ENCODE data around the gene PLXNC1.
"Not testable (repeated sequence)": the region's sequence is repeated elsewhere in the genome, so short reads cannot be mapped to it uniquely, and the experiment has no call there.

Gene PLXNC1

DNA sequence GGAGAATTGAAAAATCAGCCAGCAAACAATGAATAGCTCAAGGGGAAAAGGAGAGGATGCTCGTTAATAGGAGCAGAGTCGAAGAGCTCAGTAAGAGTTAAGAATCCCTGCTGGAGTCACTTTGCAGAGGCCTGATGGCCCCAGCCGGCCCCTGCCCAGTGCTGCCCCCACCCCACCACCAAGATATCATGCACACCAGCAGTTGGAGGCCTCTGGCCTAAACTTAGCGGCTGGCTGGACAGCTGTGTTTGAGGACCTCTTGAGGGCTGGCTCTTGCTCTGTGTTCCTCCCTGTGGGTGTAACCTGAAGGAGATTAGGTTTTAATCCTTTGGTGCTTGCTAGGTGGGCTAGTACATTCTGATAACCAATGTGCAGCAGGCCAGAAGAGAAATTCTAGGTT lies 142.0 kb downstream of the PLXNC1 start:
- no peak for DNase-seq (ENCODE audit: low spot score)

DNA sequence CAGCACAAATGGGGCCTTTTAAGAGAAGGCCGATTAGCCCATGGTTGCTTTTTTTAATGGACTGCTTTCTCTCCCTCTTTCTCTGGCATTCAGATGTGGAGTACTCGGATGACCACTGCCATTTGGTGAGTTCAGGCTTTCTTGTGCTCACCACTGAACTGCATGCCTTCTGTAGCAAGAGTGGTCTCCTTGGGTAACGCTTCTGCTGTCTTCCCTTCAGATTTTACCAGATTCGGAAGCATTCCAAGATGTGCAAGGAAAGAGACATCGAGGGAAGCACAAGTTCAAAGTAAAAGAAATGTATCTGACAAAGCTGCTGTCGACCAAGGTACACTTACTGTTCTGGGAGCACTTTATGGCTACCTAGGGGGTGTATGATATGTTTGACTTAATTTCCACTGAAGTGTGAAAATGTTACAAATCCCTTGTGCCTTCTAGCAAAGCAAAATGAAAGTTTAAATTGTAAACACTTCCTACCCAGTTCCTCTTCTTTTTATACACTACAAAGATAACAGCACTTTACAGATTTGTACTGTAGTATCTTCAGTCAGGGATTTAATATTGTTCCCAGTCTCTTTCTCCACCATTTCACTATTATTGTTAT lies 148.8 kb downstream of the PLXNC1 start:
- no peak for DNase-seq (ENCODE audit: low spot score)

DNA sequence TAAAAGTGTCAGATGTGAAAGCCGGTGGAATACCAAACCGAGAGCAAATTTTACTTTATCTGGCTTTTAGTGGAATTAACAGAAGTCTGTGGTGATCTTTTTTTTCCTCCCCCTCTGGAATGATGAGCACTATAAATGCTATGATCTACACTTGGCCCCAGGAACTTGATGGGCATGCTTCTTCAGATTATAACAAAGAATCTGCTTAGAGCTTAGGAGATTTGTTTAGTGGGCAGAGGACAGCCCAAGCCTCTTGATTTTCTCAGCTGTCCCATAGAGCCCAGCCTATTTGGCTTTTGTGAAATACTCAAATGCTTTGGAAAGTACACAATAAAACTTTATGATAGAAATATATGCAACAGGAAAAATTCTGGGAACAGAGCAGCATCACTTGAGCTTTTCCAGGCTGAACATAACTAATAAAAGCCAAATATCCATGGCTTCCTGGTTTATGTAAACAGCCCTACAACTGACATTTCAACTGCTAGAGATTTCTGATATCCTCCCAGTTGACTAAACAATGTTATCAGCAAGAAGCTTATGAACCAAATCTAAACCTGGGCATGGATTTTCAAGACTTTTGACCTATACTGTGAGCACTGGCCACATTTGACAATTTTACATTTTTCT lies 149.6 kb downstream of the PLXNC1 start:
- no peak for DNase-seq (ENCODE audit: low spot score)

DNA sequence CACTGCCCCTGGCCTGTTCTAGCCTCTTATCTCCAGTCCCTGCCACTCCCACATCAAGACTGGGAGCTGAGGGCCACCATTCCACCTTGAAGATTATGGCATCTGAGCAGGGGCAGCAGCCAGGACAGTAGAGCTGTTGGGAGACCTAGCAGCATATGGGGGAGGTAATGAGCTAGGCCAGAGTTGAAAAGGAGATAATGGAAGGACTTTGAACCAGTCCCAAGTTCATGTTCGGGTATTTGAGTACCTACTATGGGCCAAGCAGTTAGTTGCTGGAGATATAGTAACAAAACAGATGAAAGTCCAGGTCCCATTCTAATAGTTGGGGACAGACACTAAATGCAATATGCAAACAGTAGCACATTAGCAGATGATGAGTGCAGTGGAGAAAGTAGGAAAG lies 151.5 kb downstream of the PLXNC1 start:
- DNase-seq (ENCODE audit: low spot score) = no peak

DNA sequence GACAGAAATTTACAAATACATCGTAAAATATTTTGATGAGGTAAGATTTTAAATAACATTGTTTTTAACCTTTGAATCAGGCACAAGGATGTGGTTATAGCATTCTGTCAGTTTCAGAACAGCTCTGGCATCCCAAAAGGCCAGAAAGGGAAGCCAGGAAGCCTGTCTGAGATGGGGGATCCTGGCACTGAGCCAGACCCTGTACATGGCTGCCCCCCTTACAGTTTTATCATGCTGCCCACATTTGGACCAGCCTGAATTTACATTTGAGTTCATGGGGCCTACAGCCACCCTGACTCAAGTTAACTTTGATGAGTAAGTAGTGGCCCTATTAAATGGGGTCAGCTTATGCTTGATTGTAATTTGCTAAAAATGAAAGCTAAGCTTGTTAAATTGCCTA lies 155.6 kb downstream of the PLXNC1 start:
- DNase-seq (ENCODE audit: low spot score) = no peak

DNA sequence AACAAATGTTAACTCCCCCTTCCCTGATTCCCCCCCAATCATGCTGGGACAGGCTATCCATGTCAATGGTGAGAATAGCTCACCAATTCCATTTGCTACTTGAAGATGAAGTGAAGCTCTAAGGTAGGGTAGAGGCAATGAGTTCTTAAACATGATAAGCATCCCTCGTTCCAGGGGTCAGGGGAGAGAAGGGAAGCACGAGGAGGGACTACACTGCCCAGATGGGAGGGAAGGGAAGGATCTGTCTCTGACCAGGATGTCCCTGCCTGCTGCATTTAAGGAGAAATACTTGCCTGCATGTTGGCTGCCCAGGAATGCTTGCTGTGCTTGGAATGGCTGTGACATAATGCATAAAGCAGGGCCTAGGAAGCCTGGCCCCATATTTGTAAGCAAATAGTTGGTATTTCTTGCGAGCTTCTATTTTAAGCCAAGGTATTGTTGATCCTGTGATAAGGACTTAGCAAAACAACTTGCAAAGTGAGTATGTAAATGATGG lies 156.2 kb downstream of the PLXNC1 start:
- DNase-seq (ENCODE audit: low spot score) = no peak

DNA sequence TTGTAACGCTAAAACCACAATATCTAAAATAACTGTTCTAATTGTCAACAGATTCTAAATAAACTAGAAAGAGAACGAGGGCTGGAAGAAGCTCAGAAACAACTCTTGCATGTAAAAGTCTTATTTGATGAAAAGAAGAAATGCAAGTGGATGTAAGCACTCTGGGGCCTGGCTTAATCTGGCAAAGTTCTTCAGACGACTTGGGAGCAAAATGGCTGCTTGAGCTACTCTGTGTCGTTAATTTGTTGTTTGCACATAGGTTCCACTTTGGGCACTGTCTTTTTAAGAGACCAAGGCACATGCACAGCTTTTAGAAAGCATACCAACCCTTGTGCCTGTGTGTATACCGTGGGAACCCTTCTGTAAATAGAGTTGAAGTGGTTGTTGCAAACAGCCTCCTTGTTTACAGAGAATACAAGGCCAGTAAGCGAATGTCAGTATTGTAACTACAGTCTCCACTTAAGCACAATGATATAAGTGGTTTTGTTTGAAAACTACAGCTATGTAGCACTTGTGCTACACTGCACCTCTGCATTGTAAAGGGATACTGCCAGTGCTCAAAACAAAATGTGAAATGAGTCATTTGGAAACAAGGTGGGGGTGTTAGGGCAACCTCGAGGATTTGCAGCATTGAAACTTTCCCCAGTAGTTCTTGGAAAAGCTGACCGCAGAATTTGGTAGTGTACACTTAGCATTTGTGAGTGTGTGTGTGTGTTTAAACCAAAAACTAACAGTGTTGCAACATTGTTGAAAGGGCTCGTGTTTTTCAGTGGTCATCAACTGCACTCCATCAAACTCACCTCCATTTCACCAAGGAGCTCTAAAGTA lies 157.0 kb downstream of the PLXNC1 start:
- DNase-seq (ENCODE audit: low spot score) = no peak

DNA sequence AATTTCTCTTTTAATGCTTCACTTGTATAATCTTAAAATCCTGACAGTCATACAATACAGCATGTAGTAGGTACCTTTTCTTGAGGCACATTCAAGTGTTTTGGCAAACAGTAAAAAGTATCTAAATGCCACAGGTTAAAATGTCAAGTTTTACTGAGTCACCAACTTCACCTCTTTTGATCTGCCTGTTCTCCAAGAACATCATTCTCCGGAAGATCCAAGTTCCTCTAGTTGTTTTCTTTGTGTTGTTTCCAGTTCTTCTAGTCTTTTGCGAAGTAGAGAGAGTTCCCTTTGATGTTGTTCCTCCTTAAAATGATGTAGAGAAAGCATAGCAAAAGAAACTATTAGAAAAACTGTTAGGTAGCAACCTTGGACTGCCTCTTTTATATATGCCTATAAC lies 160.2 kb downstream of the PLXNC1 start:
- DNase-seq (ENCODE audit: low spot score) = no peak

DNA sequence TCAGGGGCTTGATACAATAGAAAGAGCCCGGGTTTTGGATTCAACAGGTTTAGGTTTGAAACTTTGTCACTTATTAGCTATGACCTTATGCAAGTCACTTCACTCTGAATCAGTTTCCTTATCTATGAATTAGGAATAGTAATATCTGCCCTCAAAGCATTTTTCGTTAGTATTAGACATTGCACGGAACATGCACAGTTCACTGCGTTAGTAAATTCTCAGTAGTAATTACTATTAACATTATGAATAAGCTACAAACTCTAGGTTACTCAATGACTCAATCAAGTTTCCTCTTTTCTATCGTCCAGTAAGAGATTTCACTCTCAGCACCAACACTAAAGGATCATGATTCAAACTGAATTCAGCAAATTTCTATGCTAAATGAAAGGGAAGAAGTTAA lies 161.0 kb downstream of the PLXNC1 start:
- no peak for DNase-seq (ENCODE audit: low spot score)

DNA sequence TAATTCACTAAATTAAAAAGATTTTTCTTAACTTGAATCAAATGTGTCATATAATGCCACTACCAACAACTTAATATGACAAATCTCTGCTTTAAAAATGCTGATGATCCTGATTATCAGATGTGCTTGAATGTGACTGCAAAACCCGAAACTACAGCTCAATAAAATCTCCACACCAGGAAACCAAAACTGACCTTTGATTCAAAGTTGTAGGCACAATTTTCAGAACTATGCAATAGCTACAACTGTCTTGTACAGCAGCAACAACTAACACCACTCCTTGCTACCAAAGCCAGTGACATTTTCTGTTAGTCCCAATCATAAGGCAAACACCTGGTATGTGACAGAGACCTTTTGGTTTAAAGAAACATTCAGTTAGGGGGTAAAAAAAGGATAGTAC lies 164.0 kb downstream of the PLXNC1 start:
- DNase-seq (ENCODE audit: low spot score) = no peak

DNA sequence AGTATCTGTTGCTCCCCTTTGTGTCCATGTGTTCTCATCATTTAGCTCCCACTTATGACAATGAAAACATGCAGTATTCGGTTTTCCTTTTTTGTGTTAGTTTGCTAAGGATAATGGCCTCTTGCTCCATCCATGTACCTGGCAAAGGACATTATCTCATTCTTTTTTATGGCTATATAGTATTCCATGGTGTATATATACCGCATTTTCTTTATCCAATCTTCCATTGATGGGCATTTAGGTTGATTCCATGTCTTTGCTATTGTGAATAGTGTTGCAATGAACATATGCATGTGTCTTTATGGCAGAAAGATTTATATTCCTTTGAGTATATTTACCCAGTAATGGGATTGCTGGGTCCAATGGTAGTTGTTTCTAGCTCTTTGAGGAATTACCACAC lies 168.2 kb downstream of the PLXNC1 start:
- DNase-seq (ENCODE audit: low spot score) = not testable (repeated sequence)

DNA sequence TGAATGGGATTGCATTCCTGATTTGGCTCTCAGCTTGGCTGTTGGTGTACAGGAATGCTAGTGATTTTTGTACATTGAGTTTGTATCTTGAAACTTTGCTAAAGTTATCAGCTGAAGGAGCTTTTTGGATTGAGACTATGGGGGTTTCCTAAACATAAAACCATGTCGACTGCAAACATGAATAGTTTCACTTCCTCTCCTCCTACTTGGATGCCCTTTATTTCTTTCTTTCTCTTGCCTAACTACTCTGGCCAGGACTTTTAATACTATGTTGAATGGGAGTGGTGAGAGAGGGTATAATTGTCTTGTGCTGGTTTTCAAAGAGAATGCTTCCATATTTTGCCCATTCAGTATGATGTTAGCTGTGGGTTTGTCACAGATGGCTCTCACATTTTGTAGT lies 169.8 kb downstream of the PLXNC1 start:
- DNase-seq (ENCODE audit: low spot score) = no peak

DNA sequence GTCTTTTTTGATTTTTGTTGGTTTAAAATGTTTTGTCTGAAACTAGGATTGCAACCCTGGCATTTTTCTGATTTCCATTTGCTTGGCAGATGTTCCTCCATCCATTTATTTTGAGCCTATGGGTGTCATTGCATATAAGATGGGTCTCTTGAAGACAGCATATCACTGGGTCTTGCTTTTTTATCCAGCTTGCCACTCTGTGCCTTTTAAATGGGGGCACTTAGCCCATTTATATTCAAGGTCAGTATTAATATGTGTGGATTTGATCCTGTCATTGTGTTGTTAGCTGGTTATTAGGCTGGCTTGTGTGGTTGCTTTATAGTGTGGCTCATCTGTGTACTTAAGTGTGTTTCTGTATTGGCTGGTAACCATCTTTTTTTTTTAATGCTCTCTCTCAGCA lies 171.7 kb downstream of the PLXNC1 start:
- DNase-seq (ENCODE audit: low spot score) = no peak

DNA sequence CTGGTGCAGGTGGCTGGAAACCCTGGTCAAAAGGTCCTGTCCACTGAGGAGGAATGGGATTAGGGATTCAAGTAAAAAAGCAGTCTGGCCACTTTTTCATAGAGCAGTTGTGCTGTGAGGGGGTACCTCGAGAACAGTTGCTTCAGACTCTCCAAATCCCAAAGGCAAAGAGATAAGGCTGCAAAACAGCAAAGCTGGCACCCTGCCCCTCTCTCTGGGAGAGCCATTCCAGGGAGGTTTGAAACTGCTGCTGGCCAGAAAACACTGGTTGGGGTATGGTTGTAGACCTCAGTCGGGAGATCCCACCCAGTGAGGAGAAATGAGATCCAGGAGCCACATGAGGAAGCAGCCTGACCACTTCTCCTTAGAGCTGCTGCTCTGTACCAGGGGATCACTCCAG lies 174.0 kb downstream of the PLXNC1 start:
- DNase-seq (ENCODE audit: low spot score) = no peak

DNA sequence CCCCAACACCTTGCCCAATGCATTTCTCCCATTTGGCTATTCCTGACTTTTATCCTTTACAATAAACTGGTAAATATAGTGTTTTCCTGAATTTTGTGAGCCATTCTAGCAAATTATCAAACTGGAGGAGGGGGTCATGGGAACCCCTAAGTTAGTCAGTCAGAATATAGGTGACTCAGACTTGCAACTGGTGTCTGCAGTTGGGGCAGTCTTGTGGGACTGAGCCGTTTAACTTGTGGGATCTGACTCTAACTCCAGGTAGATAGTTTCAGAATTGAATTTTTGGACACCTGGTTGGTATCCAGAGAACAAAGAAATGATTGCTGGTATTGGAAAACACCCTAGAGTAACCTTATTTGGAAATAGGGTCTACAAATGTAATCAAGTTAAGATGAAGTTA lies 177.9 kb downstream of the PLXNC1 start:
- DNase-seq (ENCODE audit: low spot score) = no peak

DNA sequence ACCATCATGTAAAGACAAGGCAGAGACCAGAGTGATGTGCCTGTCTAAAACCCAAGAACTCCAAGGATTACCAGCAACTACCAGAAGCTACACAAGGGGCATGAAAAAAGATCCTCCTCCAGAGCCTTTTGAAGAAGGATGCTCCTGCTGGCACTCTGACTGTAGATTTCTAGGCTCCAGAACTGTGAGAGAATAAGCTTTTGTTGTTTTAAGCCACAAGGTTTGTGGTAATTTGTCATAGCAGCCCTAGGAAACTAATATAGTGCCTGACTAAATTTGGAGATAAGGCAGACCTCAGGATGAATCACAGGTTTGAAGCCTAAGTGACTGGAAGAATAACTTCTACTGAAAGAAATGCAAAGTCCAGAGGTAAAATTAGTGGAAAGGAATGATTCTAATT lies 178.3 kb downstream of the PLXNC1 start:
- DNase-seq (ENCODE audit: low spot score) = no peak

DNA sequence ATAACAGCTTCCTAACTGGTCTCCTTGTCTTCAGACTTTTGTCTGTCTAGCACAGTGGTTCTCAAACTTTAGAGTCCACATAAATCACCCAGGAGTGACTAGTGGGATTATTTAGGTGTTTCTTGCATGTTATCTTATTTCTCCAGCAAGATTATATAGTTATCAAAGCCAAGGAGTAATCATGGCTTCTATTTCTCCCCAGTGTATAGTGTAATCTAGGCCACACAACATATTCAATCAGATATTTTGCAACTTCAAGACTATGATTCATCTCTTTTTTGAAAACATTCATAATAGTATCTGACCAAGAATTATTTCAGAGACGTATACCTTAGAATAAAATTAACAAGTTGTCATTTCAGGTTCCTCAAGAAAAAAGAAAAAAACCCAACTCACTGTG lies 179.4 kb downstream of the PLXNC1 start:
- DNase-seq (ENCODE audit: low spot score) = no peak

DNA sequence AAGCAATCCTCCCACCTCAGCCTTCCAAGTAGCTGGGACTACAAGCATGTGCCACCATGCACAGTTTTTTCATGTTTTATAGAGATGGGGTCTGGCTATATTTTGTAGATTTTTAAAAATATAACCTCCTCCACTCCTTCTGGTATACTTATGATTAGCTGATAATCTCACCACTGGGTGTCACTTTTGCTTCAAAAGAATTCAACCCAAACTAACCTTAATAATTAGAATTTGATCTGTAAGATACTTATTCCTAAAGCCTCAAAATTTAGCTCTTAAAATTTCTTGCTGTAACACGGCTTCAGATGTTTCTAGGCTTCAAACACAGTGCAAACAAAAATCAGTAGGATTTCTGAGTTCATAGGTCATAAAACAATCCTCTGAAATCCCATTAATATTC lies 181.0 kb downstream of the PLXNC1 start:
- no peak for DNase-seq (ENCODE audit: low spot score)

DNA sequence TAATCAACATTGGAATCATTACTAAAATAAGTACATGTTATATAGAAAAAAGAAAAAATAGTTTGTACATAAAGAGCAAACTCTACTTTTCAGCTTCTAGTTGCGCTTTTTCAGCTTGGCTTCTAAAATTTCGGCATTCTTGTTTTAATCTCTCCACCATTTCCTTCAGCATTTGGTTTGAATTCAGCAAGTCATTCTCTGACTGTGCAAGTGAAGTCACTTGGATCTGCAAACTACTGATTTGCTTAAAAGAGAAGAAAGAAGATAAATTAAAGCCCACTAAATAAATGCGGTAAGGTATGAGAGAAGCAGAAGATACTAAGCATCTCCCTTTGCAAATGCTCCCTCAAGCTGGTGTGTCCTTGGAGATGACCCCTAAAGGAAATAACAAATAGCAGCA lies 185.0 kb downstream of the PLXNC1 start:
- no peak for DNase-seq (ENCODE audit: low spot score)

DNA sequence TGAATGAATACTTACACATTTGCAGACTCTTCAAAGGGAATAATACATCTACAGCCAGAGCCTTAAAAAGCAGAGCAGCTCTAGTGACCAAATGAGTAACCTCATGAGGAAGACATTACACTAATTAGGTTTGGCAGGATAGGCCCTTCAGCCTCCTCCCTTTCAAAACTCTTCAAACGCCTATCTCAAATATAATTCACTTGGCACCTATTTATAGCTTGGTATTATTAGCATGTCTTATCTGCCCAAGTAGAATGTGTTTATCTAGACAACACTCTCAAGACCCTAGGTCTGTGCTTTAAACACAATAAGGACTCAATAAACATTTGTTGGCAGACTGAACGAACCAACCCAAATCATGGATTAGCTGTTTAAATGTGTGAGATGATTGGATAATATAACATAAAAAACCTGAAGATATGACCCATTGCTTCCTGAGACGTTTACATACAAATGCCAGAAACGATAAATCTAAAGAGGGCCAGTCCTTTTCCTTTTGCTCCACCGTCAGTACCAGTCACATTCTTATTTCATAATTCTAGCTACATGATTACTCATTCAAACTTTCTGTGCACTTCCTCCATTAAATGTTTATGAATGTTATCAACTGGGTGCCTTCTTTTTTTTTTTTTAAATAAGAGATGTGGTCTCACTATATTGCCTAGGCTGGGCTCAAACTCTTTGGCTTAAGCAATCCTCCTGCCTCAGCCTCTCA lies 188.0 kb downstream of the PLXNC1 start:
- no peak for DNase-seq (ENCODE audit: low spot score)

DNA sequence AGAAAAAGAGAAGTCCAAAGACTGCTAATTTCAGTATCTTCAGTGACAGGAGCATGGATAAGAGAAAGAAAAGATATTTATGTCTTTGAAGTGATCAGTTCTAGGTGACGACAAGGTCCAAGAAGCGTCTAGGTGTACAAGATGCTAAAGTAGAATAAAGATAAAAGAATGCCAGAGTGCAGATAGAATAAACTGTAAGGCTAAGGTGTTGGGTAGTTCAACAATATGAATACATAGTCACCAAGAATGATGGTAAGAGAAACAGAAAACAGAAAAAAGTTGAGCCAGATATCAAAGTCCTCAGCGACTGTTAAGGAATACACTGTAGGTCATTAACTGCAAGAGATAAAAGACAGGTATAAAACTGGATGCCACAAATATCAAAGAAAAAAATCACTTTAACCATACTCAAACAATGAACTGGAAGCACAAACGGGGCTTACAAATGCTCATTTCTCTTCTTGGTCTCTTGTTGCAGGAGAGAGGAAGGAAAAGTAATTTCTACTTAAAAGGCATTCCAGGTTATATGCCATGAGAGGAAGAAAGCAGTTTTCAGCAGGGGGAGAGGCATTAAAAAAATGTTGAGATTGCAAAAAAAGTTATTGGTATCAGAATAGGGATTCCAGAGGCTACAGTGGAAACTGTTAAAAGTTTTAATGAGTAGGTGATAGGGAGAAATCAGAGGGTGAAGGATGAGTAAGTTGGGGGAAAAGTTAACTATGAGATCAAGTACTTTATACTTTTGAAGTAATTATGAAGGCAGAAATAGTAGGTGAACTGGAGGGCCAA lies 189.8 kb downstream of the PLXNC1 start:
- DNase-seq (ENCODE audit: low spot score) = no peak

DNA sequence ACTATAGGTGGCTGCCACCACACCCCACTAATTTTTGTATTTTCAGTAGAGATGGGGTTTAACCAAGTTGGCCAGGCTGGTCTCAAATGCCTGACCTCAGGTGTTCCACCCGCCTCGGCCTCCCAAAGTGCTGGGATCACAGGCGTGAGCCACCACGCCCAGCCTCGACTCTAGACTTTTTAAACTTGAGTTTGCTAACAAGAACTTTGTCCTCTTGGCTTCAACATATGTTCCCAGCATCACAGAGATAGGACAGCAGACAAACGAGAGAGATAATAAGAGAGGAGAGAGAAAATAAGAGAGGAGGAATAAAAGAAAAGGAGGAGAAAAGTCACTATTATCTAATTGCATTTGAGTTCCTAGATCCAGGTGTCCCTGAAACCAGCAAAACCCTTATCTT lies 192.2 kb downstream of the PLXNC1 start:
- no peak for DNase-seq (ENCODE audit: low spot score)
